ENCODE data around the gene TIAM2.

DNA sequence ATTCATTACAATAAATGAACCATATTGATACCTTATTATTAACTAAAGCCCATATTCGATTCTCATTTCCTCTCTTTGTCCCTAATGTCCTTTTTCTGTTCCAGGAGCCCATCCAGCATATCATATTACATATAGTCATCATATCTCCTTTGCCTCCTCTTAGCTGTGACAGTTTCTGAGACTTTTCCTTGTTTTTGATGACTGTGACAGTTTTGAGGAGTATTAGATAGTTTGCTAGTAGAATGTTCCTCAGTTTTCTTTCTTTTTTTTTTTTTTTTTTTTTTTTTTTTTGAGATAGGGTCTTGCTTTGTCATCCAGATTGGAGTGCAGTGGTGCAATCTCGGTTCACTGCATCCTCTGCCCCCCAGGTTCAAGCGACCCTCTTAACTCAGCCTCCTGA is 61.6 kb downstream of the TIAM2 start:
- TF ChIP-seq FOS (IDR thresholded peaks at IDR 0.05; ENCODE audit: borderline replicate concordance, insufficient read depth, low read length), result no peak
- TF ChIP-seq POLR2AphosphoS5 (IDR thresholded peaks at IDR 0.05; ENCODE audit: insufficient read depth, low read depth, low read length), result no peak
- no peak for TF ChIP-seq POLR2A (IDR thresholded peaks at IDR 0.05; ENCODE audit: low read depth, low read length)
- TF ChIP-seq, protein P1, sequence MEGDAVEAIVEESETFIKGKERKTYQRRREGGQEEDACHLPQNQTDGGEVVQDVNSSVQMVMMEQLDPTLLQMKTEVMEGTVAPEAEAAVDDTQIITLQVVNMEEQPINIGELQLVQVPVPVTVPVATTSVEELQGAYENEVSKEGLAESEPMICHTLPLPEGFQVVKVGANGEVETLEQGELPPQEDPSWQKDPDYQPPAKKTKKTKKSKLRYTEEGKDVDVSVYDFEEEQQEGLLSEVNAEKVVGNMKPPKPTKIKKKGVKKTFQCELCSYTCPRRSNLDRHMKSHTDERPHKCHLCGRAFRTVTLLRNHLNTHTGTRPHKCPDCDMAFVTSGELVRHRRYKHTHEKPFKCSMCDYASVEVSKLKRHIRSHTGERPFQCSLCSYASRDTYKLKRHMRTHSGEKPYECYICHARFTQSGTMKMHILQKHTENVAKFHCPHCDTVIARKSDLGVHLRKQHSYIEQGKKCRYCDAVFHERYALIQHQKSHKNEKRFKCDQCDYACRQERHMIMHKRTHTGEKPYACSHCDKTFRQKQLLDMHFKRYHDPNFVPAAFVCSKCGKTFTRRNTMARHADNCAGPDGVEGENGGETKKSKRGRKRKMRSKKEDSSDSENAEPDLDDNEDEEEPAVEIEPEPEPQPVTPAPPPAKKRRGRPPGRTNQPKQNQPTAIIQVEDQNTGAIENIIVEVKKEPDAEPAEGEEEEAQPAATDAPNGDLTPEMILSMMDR (IDR thresholded peaks at IDR 0.05; ENCODE audit: extremely low read depth in 1 of 2, insufficient read depth in 1 of 2, low read depth in 1 of 2, low read length in 2 of 2), result no peak

All from endothelial cell of umbilical vein (primary cell).